SIG-M5 (cell line): ENCODE measurements around the gene FRA10AC1.

ENCODE experiments used
- DNase-seq: peaks from one replicate; lab custom pipeline; 2025; lab: John Stamatoyannopoulos, UW

Gene FRA10AC1

GRCh38 chr10:93629647-93630305 lies 72.6 kb downstream of the FRA10AC1 start:
- no peak for DNase-seq

- DNase-seq = no peak
Observed at GRCh38 chr10:93628858-93629257, 73.5 kb downstream of the FRA10AC1 start.

GRCh38 chr10:93622942-93623341 lies 79.5 kb downstream of the FRA10AC1 start:
- no peak for DNase-seq

- no peak for DNase-seq
Observed at GRCh38 chr10:93620925-93621324, 81.5 kb downstream of the FRA10AC1 start.
